A673 (cell line): ENCODE data around the gene UNC5A.

Experiments used
- EZH2 ChIP-seq: fragments of 200-600 bp; sonication (generic); IDR thresholded peaks from 2 replicates; pipeline ENCODE4 v1.6.1; 2017; ENCODE audit warnings: borderline replicate concordance, low read depth, mild to moderate bottlenecking, mixed read lengths, antibody characterized with exemption, low read length; ENCODE audit not compliant: poor library complexity, severe bottlenecking
- TF ChIP-seq, protein P1 (sequence below): fragments of 300-800, 200-600 bp; sonication (generic); conservative IDR thresholded peaks from 2 replicates; pipeline ENCODE4 v1.5.1; 2017; ENCODE audit warnings: low read depth, mild to moderate bottlenecking, antibody characterized with exemption, low read length, moderate library complexity, mixed read lengths

- TF ChIP-seq, protein P1, sequence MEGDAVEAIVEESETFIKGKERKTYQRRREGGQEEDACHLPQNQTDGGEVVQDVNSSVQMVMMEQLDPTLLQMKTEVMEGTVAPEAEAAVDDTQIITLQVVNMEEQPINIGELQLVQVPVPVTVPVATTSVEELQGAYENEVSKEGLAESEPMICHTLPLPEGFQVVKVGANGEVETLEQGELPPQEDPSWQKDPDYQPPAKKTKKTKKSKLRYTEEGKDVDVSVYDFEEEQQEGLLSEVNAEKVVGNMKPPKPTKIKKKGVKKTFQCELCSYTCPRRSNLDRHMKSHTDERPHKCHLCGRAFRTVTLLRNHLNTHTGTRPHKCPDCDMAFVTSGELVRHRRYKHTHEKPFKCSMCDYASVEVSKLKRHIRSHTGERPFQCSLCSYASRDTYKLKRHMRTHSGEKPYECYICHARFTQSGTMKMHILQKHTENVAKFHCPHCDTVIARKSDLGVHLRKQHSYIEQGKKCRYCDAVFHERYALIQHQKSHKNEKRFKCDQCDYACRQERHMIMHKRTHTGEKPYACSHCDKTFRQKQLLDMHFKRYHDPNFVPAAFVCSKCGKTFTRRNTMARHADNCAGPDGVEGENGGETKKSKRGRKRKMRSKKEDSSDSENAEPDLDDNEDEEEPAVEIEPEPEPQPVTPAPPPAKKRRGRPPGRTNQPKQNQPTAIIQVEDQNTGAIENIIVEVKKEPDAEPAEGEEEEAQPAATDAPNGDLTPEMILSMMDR = no peak
- TF ChIP-seq EZH2 = no peak
These were observed 5.8 kb downstream of the UNC5A start for GRCh38 chr5:176816043-176816745.
